Airway epithelial cell (primary cell): Measurements from ENCODE around the gene ARSJ. TPM values are rescaled to one million over a fixed set of nuclear protein-coding genes. Genes with fewer than 3 reads are reported as not detected.

Experiments used
- total RNA-seq: library from RNA; depleted of rRNA; stranded (reverse); fragments of >200 nt; gene quantifications from 2 replicates; pipeline ENCODE4 v1.2.3, GENCODE V29; 2015

ARSJ gene
- 20.2 and 24.3 TPM in 2 replicates for total RNA-seq

DNA sequence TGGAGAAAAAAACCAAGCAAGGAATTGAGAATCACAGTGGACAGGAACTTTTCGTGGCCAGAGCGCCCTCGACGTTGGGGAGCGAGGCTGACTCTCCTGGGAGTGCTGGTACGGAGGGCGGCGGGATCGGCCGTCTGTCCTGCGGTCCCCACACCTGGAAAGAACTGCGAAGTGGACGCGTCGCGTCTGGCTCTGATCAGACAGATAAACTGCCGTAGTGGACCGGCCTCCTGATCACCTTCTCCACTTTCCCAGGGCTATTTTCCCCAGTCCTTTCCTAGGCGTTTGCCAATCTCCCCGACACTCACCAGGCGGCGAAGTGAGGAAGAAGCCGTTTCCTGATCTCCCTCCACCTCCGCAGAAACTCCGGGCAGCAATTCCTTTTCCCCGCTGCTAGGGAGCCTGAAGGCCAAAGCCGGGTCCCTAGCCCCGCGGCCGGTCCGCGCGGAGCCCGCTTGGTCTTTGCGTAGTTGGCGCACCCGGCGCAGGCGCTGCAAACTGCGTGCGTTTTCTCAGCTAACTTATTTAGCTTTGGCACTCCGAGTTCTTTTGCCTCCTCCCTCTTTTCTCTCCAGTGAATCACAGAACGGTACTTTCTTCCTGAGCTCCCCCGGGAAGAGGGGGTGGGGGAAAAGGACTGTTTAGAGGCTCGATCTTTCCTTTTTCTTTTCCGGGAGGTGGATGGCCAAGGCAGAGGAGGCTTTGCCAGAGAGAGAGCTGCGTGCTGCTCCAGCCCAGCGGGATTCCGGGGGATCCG, at the start of gene ARSJ:
TSS of gene ARSJ (minus strand) at position 500 of the 757 bp plus-strand sequence. CDS start 813 bp downstream, outside the sequence.

Other genes starting within 250 kb of the ARSJ start
- 24.3 and 28.7 TPM in 2 replicates for gene CAMK2D, start 217.9 kb downstream of the ARSJ start, total RNA-seq